GM21526 (cell line): ENCODE measurements around the gene RANBP2.

Experiments used
- ATAC-seq: cut with Tn5 transposase; IDR thresholded peaks from one replicate; pipeline ENCODE4 v1.9.1; 2021; ENCODE audit warnings: moderate library complexity; ENCODE audit not compliant: unreplicated experiment, low FRiP score

Gene RANBP2

DNA sequence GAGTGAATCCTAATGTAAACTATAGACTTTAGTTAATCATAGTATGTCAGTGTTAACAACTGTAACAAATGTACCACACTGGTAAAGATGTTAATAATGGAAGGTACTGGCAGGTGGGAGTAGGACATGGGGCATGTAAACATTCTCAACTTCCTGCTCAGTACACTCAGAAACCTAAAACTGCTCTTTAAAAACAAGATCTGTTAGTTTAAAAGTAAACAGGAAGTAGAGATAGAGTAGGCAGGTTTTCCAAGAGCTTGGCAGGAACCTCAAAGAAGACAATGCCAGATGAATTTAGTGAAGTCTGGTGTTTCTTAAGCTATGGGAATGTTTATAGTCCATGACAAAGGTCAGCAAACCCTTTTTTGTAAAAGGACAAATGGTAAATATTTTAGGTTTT lies 113.9 kb downstream of the RANBP2 start:
- no peak for ATAC-seq

DNA sequence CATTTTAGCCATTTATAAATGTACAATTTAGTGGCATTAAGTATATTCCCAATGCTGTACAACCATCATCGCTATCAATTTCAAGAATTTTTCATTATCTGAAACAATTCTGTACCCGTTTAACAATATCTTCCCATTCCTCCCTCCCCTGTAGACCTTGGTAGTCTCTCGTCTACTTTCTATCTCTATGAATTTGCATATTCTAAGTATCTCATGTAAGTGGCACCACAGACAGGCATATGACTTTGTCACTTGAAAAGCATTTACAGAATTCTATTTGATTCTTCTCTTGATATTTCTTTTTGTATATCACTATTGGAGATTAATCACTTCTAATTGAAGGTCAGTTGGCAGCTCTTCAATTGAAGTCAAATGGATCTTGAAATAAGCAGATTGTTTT lies 115.3 kb downstream of the RANBP2 start:
- no peak for ATAC-seq

- no peak for ATAC-seq
These were observed 115.8 kb downstream of the RANBP2 start for GRCh38 chr2:108835040-108835439.
